HepG2 (cell line): Measurements from ENCODE around the gene ZNF770. TPM values are rescaled to one million over a fixed set of nuclear protein-coding genes. Genes with fewer than 3 reads are reported as not detected.

Source experiments
- ATF2 ChIP-seq: sonication (generic); formaldehyde crosslinking; IDR thresholded peaks from 2 replicates; pipeline ENCODE4 v1.4.0; 2020; ENCODE audit warnings: missing genetic modification reagents
- MAX ChIP-seq: IDR thresholded peaks from 2 replicates; pipeline ENCODE4 v1.6.1; 2012; ENCODE audit warnings: inconsistent platforms
- PTBP1 ChIP-seq: fragments of 200-400 bp; formaldehyde crosslinking; IDR thresholded peaks from 2 replicates; pipeline ENCODE4 v1.6.1; 2018; ENCODE audit warnings: low read length, low read depth; ENCODE audit not compliant: poor library complexity, severe bottlenecking
- RFX5 ChIP-seq: IDR thresholded peaks from 2 replicates; pipeline ENCODE4 v1.6.1; 2011; ENCODE audit warnings: low read depth, low read length, improper control_type of control experiment
- SALL2 ChIP-seq: sonication (generic); formaldehyde crosslinking; IDR thresholded peaks from 2 replicates; pipeline ENCODE4 v1.8.1; 2023; ENCODE audit warnings: mild to moderate bottlenecking, missing genetic modification reagents, inconsistent platforms
- SIN3A ChIP-seq: IDR thresholded peaks from 2 replicates; pipeline ENCODE4 v1.6.1; 2011; ENCODE audit warnings: low read depth, mild to moderate bottlenecking, control low read depth, low read length, borderline replicate concordance
- SIX4 ChIP-seq: sonication (generic); formaldehyde crosslinking; IDR thresholded peaks from 2 replicates; pipeline ENCODE4 v1.4.0; 2020; ENCODE audit warnings: missing genetic modification reagents
- SSRP1 ChIP-seq: IDR thresholded peaks from 2 replicates; pipeline ENCODE4 v1.6.1; 2016; ENCODE audit warnings: control low read depth
- THAP9 ChIP-seq: sonication (generic); formaldehyde crosslinking; IDR thresholded peaks from 2 replicates; pipeline ENCODE4; 2020; ENCODE audit warnings: missing genetic modification reagents, mild to moderate bottlenecking, borderline replicate concordance
- TRIM22 ChIP-seq: fragments of 450-650 bp; IDR thresholded peaks from 2 replicates; pipeline ENCODE4 v1.6.1; 2017
- ZBTB20 ChIP-seq: sonication (generic); formaldehyde crosslinking; IDR thresholded peaks from 2 replicates; pipeline ENCODE4 v1.8.1; 2023; ENCODE audit warnings: missing genetic modification reagents, low read depth, mild to moderate bottlenecking, borderline replicate concordance
- ZNF552 ChIP-seq: sonication (generic); formaldehyde crosslinking; IDR thresholded peaks from 2 replicates; pipeline ENCODE4 v1.9.0; 2022; ENCODE audit warnings: missing genetic modification reagents, mild to moderate bottlenecking, borderline replicate concordance
- ZNF562 ChIP-seq: sonication (generic); formaldehyde crosslinking; IDR thresholded peaks from 2 replicates; pipeline ENCODE4 v1.8.0; 2022; ENCODE audit warnings: missing genetic modification reagents, borderline replicate concordance
- ZNF563 ChIP-seq: sonication (generic); formaldehyde crosslinking; IDR thresholded peaks from 2 replicates; pipeline ENCODE4 v1.8.0; 2022; ENCODE audit warnings: mild to moderate bottlenecking, moderate library complexity, missing genetic modification reagents
- ZNF660 ChIP-seq: sonication (generic); formaldehyde crosslinking; IDR thresholded peaks from 2 replicates; pipeline ENCODE4 v1.5.1; 2020; ENCODE audit warnings: mild to moderate bottlenecking, low read depth, missing genetic modification reagents, borderline replicate concordance
- ZNF678 ChIP-seq: sonication (generic); formaldehyde crosslinking; IDR thresholded peaks from 2 replicates; pipeline ENCODE4 v1.4.0; 2020; ENCODE audit warnings: mild to moderate bottlenecking, missing genetic modification reagents
- ZNF720 ChIP-seq: sonication (generic); formaldehyde crosslinking; IDR thresholded peaks from 2 replicates; pipeline ENCODE4 v1.4.0; 2020; ENCODE audit warnings: missing genetic modification reagents
- ZNF740 ChIP-seq: sonication (generic); formaldehyde crosslinking; IDR thresholded peaks from 2 replicates; pipeline ENCODE4 v1.4.0; 2020; ENCODE audit warnings: missing genetic modification reagents
- ZNF770 ChIP-seq: sonication (generic); formaldehyde crosslinking; IDR thresholded peaks from 2 replicates; pipeline ENCODE4 v1.5.0; 2020; ENCODE audit warnings: mild to moderate bottlenecking, missing genetic modification reagents
- ZNF841 ChIP-seq: sonication (generic); formaldehyde crosslinking; IDR thresholded peaks from 2 replicates; pipeline ENCODE4 v1.8.1; 2023; ENCODE audit warnings: missing genetic modification reagents, borderline replicate concordance
- ZSCAN20 ChIP-seq: sonication (generic); formaldehyde crosslinking; IDR thresholded peaks from 2 replicates; pipeline ENCODE4 v1.4.0; 2020; ENCODE audit warnings: missing genetic modification reagents, mild to moderate bottlenecking, borderline replicate concordance
- polyA plus RNA-seq, 8 experiments: library from polyadenylated mRNA; depleted of rRNA in 3 of 8; stranded (reverse) in 7 of 8; unstranded in 1 of 8; fragments of >200 nt; fragmentation: Illumina TruSeq in 4 of 8; extraction: Trizol in 4 of 8; gene quantifications; 2 replicates each; pipeline versions ENCODE4 v1.2.1 to v1.2.3, GENCODE V29; 2011 to 2016; ENCODE audit warnings: low read depth in 4 of 8, missing spikeins in 1 of 8, mixed read lengths in 1 of 8; ENCODE audit not compliant: insufficient read depth in 1 of 8
- total RNA-seq, 5 experiments: library from RNA; depleted of rRNA; stranded (reverse); fragments of >200 nt; fragmentation: Illumina TruSeq; extraction: Trizol; gene quantifications; 2 replicates each; pipeline ENCODE4 v1.2.3, GENCODE V29; 2016; ENCODE audit warnings: low read depth in 1 of 5

ZNF770 gene
- total and polyA plus RNA-seq, 2 of the 13 experiments (the other 11 are each of a cell fraction or from before 2014, with no cell fraction given): 15.5 to 33.1 TPM

GRCh38 chr15:34969340-34970097 is 18.6 kb downstream of the ZNF770 start, which contains the start of gene AQR (continued):
- TF ChIP-seq RFX5: peak; percentile 55; the same call in 1 of the 2 replicates
- TF ChIP-seq ZNF678 (CRISPR knock-in tag): peak; percentile 65; the same call in 1 of the 2 replicates
- TF ChIP-seq ZNF720 (CRISPR knock-in tag): no peak
- peak; percentile 95 for TF ChIP-seq THAP9 (CRISPR knock-in tag)
- no peak for TF ChIP-seq TRIM22
- TF ChIP-seq PTBP1: peak; percentile 81
- peak; percentile 93 for TF ChIP-seq SALL2 (CRISPR knock-in tag)
- 0 out of 2 replicates have a peak, but pooled peaks have one; percentile 73 for TF ChIP-seq ZNF552
- TF ChIP-seq ZNF562 (CRISPR knock-in tag): no peak
- TF ChIP-seq ZNF563 (CRISPR knock-in tag): peak; percentile 58; the same call in 1 of the 2 replicates
- TF ChIP-seq ZBTB20 (CRISPR knock-in tag): no peak; the same call in 1 of the 2 replicates
- TF ChIP-seq ZNF660 (CRISPR knock-in tag): no peak
- TF ChIP-seq SSRP1 (CRISPR knock-in tag): no peak
- TF ChIP-seq ATF2 (CRISPR knock-in tag): peak; percentile 94
- TF ChIP-seq ZSCAN20 (CRISPR knock-in tag): no peak
- peak; percentile 71; the same call in 1 of the 2 replicates for TF ChIP-seq ZNF841 (CRISPR knock-in tag)
- no peak; the same call in 1 of the 2 replicates for TF ChIP-seq SIN3A
- 0 out of 2 replicates have a peak, but pooled peaks have one; percentile 27 for TF ChIP-seq ZNF740
- TF ChIP-seq ZNF770 (CRISPR knock-in tag): no peak
- peak; percentile 81 for TF ChIP-seq MAX
- no peak for TF ChIP-seq SIX4 (CRISPR knock-in tag)
